ENCODE data around the gene RPS19.

DNA sequence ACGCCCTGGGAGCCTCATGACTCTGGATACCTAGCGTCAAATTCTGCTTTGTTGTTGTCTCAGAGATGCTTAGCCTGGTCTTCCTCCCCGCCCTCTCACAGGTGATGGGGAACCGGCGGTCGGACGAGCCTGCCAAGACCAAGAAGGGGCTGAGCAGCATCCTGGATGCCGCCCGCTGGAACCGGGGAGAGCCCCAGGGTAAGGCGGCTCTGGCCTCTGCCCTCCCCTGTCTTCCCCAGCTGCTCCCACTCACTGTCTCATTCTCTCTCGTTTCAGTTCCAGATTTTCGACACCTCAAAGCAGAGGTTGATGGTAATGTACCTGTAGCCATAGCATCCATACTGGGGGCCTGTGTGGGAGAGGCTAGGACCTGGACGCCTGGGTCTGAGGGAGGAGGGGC is 34.3 kb downstream of the RPS19 start:
- TF ChIP-seq POLR2AphosphoS5 (IDR thresholded peaks at IDR 0.05), result no peak
- TF ChIP-seq, protein P1, sequence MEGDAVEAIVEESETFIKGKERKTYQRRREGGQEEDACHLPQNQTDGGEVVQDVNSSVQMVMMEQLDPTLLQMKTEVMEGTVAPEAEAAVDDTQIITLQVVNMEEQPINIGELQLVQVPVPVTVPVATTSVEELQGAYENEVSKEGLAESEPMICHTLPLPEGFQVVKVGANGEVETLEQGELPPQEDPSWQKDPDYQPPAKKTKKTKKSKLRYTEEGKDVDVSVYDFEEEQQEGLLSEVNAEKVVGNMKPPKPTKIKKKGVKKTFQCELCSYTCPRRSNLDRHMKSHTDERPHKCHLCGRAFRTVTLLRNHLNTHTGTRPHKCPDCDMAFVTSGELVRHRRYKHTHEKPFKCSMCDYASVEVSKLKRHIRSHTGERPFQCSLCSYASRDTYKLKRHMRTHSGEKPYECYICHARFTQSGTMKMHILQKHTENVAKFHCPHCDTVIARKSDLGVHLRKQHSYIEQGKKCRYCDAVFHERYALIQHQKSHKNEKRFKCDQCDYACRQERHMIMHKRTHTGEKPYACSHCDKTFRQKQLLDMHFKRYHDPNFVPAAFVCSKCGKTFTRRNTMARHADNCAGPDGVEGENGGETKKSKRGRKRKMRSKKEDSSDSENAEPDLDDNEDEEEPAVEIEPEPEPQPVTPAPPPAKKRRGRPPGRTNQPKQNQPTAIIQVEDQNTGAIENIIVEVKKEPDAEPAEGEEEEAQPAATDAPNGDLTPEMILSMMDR (IDR thresholded peaks at IDR 0.05), result no peak

All from upper lobe of left lung (tissue), 4 donors.